Heart left ventricle (tissue), 13 donors: ENCODE measurements around the gene RCAN3.

Experiments
- CTCF ChIP-seq, 12 donors: fragments of 200-600 bp; sonication (generic) in 4 of 12; IDR thresholded peaks; one replicate each; pipeline versions ENCODE4 v1.5.0 to v1.8.0; 2018 to 2022; ENCODE audit warnings: antibody characterized with exemption in 12 of 12, mild to moderate bottlenecking in 5 of 12
- POLR2A ChIP-seq, 2 donors: fragments of 450-650 bp; IDR thresholded peaks; one replicate each; pipeline ENCODE4 v1.6.1; 2017; ENCODE audit warnings: antibody characterized with exemption in 2 of 2, mild to moderate bottlenecking in 2 of 2, moderate library complexity in 2 of 2
- donor health status: ischemic (EF 13 %, LVEDD 7.1; RV severe dilation, severe dysfunction).
- donor health status: DM: no; HTN: yes; CAD: no.
- donor health status: DM: no; HTN: no; CAD: no.
- donor health status: ischemic (EF 25% LVEDD 6.9; RV normal size, moderate dysfunction).
- donor health status: ischemic (EF 25% LVEDD 5.7; RV mildly dilated, moderate dysfunction).
- donor health status: ischemic (EF 35%, LVEDD 5.7; RV mildly dilated, moderate dysfunction).
- donor health status: nonischemic (EF 11% LVEDD 7.7; RV severe dilation, severe dysfunction).
- donor health status: DM: yes; HTN: yes; CAD: no.
- donor health status: PGD.
- donor health status: ischemic (EF 29% LVEDD 5.4; RV normal size, mild dysfunction).
- donor health status: nonischemic (EF 23%, LVEDD 6.1; RV moderate dilation, normal function).

GRCh38 chr1:24493785-24494184 is 8.9 kb upstream of the RCAN3 start:
- TF ChIP-seq CTCF (IDR thresholded peaks at IDR 0.05) (no peak), POLR2A (IDR thresholded peaks at IDR 0.05) (no peak)
